Measurements from ENCODE around the gene BRD3OS.

Gene BRD3OS

DNA sequence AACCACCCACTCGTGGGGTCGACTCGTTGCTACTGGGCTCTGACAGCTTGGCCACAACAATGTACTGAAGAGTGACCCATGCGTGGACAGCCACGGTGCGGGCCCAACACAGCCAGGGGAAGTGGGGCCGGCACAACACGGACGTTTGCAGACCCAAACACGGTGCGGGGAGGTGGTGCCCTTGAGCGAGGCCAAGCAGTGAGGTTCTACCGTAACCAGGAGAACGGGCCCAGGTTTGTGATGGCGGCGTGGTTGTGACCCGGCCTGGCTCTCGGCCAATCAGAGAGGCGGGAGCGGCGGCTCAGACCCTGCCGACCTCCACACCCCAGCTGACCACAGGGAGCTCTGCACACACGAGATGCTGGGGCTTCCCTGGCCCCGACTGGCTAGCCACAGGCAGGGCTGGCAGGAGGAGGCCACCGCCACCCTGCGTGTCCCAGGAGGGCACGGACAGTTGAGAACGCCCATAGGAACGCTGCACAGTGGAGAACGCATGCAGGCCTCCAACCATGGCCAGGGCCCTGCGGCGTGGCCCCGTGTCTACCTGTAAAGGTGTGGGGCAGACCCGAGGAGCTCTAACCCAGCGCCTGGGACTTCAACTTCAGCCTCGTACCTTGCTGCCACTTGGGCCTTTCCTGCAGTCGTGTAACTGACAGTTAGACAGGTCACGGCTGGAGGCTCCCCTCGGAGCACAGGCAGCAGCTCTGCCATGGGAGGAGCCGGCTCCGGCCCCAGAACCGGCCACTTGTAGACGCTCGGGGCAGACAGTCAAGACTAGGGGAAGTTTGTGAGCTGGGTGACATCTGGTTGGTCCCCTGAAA, 28.9 kb downstream of the BRD3OS start:
- no peak for DNase-seq

DNA sequence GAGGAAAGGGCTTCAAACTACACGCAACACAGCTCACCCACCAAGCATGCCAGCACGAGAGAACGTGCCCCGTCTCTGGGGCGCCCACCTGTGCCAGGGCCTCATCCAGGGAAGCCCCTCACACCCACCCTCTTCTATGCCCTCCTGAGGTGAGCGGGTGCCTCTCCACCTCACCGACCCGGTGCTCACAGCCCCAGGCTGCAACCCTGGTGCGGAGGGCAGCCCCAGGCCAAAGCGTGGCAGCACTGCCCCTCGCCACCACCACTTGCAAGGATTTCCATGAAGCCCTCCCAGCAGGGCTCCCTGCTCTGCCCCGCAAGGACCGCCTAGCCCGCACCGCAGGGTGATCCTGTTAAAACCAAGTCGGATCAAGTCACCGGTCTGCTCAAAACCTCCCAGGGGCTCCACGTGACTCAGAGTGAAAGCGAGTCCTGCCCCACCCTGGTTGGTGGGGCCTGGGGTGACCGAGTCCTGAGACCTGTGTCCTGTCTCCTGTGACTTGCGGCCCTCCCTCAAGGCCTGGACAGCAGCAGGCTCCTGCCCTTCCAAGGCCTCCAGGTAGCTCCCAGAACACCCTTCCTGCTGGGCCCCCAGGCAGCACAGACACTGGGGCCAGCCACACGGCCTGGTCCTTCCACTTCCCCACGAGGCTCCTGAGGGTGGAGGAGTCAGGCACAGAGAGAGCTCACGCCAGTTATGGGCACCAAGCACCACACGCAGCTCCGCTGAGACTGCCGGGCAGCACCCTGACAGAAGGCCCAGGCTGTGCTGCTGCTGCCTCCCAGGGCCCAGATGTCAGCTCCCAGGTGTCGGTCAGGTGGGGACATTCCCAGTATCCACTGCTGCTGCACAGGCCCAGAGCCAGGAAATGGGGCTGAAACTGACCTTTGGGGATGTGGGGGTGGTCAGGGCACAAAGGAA, 29.9 kb downstream of the BRD3OS start:
- DNase-seq, result no peak

DNA sequence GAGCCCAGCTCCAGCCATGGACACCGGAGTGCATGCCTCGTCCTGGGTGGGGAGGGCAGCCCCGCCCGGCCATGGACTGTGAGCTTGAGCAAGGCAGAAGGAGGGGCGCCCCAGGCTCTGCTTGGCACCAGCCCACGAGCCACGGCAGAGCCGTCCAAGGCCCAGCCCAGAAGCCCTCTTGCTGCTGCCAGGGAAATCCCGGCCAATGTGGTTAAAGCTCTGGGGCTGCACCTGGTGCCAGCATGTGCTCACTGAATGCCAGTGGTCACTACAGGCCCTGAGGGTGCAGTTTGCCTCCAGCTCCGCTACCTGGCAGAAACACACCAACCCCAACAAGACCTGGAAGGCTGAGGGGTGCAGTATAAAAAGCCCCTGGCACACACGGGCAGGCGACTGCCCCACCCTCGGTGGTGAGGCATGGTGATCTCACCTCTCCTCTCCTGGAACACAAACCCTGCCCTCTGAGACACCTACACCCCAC, 30.7 kb downstream of the BRD3OS start:
- DNase-seq, result no peak

DNA sequence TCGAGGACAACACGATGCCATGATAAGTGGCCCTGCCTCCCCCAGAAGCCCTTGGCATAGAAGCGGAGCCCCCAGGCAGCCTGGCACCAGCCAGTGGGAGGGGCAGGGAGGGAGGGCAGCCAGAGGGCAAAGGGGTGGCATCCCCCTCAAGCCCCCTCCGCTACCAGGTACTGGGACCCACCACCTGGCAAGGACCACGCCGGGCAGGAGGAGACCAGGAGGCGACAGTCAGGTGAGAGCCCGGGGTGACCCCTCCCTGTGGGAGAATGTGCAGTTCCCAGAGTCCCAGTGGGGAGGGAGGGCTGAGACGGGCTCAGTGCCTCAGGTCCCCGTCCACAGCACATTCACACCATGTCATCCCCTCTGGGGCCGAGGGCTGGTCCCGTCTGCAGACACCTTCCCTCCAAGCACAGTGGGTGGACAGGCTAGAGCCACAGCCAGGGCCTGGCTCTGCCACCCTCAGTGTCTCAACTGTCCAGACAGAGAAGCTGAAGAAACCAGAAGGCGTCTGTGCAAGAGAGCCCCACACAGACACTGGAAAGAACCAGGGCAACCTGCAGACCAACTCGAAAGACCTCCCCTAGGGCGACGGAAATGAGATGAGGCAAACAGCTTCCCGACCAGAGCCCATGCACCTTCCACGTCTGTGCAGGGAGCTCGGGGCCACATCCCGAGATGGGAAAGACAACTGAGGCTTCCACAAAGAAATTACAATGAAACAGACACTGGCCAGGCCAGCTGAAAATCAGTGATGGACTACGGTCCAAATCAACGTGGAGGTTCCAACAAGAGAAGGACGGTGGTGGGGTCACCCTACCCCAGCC, 31.4 kb downstream of the BRD3OS start:
- no peak for DNase-seq

DNA sequence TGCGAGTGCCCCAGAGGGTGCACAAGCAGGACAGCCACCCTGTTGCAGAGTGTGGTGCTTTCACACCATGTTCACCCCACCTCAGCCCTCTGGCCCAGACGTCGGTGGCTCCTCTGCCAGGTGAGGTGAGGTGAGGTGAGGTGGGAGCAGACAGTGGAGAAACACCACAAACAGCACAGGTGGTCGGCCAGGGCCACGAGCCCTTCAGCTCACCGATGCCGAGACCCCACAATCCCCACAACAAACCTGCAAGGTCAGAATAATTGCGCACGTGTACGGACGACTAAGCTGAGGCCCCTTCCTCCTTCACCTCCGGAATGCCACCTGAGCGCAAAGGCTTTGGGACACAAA, 32.0 kb downstream of the BRD3OS start:
- DNase-seq, result no peak

DNA sequence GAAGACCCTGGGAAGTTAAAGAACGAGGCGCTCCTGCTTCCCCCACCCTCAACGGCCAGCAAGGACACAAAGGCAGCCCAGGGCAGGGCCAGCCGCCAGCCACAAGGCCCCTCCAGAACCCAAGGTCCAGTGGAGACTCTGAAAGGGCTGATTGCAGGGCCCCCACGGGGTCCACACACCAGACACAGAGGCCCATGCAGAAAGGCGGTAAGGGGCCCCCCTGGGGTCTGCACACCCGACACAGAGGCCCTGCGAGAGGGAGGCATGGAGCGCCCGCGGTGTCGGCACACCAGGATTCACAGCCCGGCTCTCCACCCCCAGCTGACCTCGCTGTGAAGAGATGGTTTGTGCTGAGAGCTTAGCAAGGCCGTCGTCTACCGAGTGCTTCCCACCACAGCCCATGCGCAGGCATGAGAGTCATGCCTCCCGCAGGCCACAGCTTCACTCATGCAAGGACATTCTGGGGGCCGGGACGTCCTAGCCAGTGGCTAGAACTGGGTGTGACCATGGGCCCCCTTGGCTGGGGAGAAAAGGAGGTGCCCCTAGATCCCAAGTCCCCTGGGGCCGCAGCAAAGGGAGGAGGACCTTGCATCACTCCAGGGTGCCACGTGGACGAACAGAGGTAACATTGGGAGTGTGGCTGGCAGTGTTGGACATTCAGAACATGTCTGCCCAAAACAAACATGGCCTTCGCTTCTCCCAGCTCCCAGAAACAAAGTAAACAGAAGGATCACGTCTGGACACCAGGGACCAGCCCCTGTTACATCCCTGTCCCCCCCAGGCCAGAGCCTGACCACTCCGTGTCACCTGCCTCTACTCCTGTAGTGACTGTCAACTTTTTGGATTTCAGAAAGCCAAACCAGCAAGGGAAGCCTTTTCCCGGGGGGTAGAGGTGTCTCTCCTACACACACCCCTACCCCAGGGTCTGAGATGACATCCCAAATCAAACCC, 32.7 kb downstream of the BRD3OS start:
- no peak for DNase-seq

DNA sequence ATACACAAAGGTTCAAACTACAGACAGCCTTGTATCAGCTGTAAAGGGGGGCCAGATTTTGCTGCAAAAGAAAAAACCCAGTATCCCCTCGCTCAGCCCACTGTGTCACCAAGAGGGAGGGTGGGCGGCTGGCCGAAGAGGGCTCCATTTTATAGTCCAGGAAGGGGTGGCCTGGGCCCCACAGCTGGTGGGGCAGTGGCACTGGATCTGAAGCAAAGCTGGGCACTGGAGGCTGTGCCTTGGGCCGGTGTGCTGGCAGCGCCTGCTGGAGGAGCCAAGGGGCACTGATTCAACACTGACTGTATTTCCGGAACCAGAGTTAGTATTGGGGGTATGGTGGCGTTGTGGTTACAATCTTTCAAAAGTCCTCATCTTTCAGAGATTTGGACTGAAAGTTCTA, 33.4 kb downstream of the BRD3OS start:
- DNase-seq, result peak; percentile 21

DNA sequence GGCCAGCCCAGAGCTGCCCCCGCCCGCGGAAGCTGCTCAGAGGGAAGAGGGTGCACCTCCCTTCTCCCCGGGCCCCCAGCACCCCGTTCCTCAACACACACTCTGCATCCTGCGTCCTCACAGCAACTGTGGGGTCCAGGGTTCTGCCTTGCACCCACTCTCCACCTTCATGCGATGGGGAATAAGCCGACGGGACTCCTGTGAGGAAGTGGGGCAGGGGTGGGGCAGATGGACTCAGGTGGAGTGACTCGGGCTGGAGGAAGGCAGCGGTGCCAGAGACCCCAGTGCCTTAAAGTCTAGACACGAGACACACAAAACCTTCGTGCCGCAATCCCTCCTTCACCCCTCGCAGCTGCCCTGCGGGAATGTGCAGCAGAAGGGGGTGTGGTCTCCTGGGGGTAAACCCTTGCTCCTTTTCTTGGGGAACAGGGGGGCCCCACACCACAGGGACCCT, 33.9 kb downstream of the BRD3OS start:
- DNase-seq, result no peak

DNA sequence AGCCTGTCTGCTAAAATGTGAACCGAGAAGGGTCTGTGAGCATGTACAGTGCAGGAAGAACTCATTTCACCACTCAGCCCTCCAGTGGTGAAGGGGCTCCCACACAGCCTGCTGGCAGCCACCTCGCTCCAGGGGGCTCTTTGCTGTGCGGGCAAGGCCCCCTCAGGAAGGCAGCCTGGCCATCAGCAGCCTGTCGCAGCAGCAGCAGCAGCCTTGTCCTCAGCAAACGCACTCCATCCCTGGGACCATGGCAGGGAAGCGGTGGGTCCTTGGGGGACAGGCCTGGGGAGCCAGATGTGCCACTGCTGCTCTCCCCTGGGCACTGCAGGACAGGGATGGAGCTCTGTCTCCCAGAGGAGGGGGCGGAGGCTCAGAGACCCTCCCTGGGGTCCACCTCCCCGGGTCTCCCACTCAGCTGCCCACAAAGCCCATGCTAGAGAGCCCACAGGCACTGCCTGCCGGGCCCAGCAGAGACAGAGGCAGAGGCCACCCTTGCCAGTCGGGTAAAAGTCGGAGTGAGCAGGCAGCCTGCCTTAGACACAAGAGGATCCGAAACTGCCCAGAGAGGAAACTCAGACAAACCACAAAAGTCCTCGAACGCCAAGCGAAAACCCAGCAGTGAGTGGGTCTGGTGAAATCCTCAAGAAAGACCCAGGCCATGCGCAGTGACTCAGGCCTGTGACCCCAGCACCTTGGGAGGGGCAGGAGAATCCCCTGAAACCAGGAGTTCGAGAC, 34.5 kb downstream of the BRD3OS start:
- no peak for DNase-seq

DNA sequence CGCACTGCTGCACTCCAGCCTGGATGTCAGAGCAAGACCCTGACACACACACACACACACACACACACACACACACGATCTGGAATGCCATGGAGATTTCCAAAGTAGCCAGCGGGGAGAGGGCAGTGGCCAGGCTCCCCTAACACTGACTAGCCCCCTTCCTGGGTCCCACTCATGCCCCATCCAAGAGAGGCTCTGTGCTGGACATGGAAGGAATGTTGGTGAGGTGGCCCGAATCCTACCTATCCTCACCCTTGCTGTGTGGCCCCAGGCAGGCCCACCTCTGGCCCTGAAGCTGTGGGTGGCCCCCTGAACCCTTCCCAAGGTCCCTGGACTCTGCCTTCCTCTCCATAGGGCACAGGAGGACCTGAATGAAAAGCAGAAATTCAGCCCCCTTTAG, 35.3 kb downstream of the BRD3OS start:
- peak; percentile 13 for DNase-seq

DNA sequence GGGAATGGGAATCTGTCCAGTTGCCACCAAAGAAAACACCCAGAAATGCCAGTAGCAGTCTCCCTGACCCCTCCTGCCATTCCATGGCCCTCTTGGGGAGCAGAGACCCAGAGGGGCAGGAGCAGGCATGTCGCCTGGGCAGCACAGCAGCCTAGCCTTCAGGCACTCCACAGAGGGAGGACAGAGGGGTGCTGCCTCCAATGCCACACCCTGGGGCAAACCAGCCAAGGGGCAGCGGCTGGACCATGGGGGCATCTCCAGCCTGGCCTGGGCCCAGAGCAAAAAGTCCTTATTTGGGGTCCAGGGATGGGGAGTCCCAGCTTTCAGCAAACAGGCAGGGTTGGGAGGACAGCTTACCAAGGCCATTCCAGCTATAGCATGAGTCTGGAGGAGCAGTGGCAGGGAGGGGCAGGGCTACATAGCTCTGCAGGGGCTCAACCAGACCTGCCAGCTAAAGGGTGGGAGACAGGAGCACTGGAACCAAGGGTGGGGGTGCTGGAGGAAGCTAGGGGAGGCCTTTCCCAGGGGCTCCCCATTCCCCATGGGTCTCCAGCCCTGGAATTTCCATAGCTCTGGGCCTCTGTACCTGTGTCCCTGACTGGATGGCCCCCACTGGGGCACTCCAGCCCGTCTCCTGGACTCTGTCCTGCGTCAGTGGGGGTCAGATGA, 35.9 kb downstream of the BRD3OS start:
- DNase-seq, result no peak

DNA sequence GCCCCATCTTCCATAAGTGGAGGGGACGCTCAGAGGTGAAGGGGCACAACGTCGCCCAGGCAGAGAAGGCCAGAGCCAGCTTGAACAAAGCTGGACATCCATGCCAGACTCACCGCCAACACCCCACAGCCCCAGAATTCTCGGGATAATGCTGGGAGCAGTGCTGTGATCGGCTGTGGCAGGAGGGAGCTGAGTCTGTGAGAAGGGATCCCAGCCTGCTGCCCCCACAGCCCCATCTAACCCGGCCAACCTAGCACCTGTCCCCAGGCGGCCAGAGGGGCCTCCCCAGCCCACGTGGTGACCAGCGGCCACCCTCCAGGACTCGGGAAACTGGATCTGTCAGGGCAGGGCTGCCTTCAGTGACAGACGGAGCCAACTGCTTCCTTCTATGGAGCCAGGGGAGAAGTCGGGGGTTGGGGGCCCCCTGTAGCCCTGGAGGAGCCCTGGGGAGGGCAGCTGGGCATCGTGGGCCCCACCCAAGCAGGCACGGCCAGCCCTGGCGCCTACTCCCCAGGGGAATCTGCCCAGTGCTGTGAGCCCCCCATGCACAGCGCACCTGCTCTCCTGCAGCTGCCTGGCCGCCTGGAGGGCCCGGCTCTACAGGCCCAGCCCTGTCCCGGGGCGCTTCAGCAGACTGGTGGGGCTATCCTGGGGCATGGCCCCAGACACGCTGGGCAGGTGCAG, 36.5 kb downstream of the BRD3OS start:
- DNase-seq, result no peak

DNA sequence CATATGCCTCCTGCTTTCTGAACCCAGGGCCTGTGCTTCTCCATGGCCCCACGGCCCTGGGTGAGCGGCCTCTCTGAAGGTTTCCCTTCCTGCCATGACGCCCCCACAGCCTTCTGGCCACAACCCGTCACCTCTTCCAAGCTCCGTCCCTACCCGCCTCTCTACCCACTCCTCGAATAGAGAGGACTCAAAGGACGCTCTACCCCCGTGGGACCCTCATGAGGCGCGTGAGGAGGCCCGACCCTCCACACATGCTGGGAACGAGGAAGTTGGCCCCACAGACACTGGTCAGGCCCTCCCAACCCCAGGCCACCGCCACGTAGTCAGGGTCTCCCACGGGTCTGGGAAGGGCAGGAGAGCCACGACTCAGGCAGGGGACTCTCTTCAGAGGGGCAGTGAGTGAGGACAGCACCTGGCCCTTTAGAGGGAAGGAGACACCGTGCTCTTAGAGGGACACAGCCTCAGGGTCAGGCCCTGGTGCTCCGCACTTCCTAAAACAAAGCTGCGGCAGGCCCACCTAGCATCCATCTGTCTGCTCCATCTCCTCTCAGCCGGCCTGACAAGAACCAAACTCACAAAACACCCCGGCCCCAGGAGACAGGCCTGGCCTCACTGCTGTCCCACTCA, 37.3 kb downstream of the BRD3OS start:
- DNase-seq, result no peak

DNA sequence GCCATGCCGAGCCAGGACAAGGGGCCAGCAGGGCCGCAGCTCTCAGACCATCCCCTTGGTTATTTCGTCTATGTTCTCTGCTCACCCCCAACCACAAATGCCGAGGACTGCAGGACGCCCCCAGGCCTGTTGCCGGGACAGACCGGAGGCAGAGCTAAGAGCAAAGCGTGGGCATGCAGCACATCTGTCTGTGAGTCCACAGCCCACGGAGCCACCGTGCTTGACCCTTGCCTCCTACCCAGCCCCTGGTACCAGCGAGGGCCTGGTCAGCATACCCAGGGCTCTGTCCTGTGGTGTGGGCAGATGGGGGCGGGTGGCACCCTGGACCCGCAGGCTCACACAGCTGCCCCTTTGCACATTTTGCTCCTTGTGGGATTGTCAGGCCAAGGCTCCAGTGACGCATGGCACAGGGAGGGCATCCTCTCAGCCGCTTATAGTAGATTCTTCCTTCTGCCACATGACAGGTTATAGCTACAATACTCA, 37.8 kb downstream of the BRD3OS start:
- no peak for DNase-seq

DNA sequence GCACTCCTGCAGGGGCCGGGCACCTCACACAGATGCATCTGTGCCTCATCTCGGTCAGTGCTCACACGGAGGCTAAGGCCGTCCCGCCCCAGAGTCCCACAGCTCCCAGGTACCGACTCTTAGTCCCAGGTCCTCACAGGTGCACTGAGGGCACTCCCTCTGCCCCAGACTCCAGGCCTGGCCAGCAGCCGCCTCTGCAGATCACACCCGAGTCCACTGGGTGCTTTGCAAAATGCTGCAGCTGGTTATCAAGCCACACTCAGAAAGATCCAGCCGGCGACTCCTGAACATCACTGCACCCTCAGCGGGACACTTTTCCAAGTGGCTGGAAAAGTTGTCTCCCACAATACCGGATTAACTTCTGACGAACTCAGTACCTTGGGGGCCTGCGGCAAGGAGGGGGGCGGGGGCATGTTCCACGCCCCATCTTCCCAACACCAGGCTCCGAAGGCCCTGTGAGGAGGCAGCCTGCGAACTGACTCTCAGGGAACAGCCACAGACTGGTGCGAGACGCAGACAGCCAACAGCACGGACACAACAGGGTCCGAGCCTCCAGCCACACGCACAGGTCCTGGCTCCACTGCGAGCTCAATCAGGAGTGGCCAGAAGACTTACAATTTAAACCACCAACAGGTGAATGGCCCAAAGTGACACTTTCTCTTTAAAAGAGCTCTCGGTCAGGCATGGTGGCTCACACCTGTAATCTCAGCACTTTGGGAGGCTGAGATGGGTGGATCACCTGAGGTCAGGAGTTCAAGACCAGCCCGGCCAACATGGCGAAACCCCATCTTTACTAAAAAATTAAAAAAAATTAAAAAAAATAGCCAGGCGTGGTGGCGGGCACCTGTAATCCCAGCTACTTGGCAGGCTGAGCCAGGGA, 38.5 kb downstream of the BRD3OS start:
- no peak for DNase-seq

DNA sequence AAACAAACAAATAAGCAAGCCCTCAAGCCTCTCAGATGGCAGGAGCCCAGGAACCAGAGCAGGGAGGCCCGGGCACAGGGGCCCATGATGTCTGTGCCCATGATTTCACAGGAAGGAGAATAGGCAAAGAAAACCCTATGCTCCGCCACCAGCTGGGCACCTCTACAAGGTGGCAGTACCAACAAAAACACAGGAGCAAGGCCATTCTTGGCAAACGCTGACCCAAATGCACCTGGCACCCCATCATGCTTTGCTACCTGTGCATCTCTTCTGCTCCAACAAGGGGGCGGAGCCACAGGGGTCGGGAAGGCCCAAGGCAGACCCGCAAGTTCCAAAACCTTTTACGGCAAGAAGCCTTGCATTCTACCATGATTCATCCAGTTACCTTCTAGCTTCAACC, 39.4 kb downstream of the BRD3OS start:
- DNase-seq, result no peak

DNA sequence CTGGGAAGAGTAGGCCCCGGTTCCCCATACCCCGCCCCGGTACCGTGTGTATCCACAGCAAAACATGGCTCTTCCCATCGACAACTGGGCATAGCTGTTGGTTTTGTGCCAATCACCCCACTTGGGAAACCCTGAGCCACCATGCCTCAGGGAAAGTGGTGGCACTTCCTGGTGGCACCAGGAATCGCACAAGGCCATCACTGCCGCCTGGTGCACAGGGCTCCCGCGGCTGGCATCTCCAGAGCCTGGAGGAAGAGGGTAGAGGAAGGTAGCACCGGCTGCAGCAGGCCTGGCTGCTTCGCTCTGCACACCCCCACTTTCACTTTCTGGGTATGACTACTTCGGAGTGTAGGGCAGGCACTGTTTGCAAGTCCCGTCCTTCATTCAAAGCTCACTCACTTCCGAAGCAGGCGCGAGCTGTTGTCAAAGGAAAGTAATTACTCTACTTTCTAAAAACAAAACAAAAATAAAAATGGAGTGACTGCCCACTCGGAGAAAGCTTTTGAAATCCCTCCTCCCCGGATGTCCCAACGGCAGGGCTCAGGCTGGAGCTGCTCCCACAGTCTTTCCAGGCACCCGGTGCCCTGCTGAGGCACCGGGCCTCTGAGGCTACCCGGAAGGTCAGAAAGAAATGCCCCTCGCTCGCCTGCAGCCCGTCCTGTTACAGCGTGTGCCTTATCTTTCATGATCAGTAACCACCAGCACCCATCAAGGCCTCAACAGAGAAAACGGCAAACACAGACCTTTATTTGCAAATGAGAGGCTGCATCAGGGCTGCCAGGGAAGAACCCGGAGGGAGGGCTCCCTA, 40.5 kb downstream of the BRD3OS start:
- peak; percentile 44 for DNase-seq
